ENCODE measurements around the gene NUDT3.

NUDT3 gene

DNA sequence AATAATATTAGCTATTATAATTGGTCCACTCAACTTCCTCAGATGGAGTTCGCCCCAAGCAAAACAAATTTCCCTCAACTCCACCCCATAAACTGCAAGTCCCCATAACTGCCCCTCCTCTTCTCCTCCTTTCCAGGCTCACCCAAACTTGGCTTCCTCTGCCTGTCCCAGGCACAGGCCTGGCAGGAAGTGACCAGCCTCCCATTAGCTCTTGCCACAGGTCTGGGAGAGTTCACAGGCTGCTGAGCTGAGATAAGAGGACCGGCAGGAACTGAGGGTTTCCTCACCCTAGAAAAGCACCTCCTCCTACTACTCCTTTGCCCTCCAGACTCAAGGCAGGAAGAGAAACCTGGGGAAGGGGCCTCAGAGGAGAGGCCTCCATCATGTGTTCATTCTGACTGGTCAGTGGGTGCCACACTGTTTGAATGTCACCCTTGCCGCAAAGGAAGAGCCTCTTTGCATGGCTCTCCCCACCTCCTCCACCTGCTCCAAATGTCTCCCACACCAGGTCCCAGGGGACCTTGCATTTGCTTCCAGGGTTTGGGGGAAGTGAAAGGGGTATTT lies 119.1 kb downstream of the NUDT3 start:
- no peak for TF ChIP-seq TCF12 (IDR thresholded peaks at IDR 0.05; ENCODE audit: low read depth)
- no peak for TF ChIP-seq EGR1 (IDR thresholded peaks at IDR 0.05)
- TF ChIP-seq ZBTB7A (IDR thresholded peaks at IDR 0.05; ENCODE audit: low read depth): no peak
- TF ChIP-seq, protein P1, sequence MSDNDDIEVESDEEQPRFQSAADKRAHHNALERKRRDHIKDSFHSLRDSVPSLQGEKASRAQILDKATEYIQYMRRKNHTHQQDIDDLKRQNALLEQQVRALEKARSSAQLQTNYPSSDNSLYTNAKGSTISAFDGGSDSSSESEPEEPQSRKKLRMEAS (IDR thresholded peaks at IDR 0.05): no peak
- TF ChIP-seq TEAD4 (IDR thresholded peaks at IDR 0.05): no peak
- TF ChIP-seq EP300 (IDR thresholded peaks at IDR 0.05; ENCODE audit: borderline replicate concordance): no peak
- TF ChIP-seq CEBPB (IDR thresholded peaks at IDR 0.05): no peak
- no peak for TF ChIP-seq YY1 (IDR thresholded peaks at IDR 0.05; ENCODE audit: low read depth)
- no peak for TF ChIP-seq CREB1 (IDR thresholded peaks at IDR 0.05; ENCODE audit: low read depth)
- TF ChIP-seq NFIC (IDR thresholded peaks at IDR 0.05): no peak
- TF ChIP-seq RAD21 (IDR thresholded peaks at IDR 0.05; ENCODE audit: low read depth): no peak
- no peak for TF ChIP-seq TAF1 (IDR thresholded peaks at IDR 0.05; ENCODE audit: low read depth)
- no peak for TF ChIP-seq FOXM1 (IDR thresholded peaks at IDR 0.05; ENCODE audit: borderline replicate concordance, low read depth)
- TF ChIP-seq, protein P2, sequence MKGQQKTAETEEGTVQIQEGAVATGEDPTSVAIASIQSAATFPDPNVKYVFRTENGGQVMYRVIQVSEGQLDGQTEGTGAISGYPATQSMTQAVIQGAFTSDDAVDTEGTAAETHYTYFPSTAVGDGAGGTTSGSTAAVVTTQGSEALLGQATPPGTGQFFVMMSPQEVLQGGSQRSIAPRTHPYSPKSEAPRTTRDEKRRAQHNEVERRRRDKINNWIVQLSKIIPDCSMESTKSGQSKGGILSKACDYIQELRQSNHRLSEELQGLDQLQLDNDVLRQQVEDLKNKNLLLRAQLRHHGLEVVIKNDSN (IDR thresholded peaks at IDR 0.05): no peak

DNA sequence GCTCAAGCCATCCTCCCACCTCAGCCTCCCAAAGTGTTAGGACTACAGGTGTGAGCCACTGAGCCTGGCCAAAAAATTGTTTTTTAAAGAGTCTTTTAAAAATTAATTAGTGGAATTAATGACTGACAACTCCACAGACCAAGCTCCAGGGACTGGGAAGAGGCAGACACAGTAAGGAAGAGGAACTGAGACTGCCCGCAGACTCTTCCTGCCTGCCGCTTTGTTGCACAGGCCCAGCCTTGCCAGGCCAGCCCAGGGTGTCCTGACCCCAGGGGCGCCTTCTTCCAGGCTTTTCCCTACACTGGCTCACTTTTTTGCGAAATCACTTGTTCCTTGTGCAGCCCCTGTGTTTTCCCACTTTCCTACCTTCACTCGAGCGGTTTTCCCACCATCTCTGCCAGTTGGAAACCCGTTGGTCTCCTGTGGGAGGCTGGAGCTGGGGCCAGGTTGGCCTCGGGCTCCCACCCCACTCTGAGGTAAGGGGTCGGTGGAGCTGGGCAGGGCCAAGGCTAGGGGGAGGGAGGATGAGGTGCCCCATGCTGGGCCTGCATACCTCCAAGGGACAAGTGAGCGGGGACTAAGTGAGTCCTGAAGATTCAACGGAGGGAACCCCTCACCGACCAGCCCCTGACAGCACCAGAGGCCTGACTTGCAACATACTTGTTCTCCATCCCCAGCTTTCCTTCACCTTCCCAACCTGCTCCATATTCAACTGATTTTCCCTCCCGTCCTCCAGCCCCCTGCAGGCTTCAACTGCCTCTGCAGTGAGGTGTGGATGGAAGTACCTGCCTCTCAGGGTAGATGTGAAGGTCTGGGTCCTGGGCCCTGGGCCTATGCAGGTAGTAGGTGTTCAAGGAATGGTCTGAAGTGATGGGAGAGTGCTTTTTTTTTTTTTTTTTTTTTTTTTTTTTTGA lies 120.2 kb downstream of the NUDT3 start:
- TF ChIP-seq NFIC (IDR thresholded peaks at IDR 0.05) (no peak), TCF12 (IDR thresholded peaks at IDR 0.05; ENCODE audit: low read depth) (no peak), TAF1 (IDR thresholded peaks at IDR 0.05; ENCODE audit: low read depth) (no peak), YY1 (IDR thresholded peaks at IDR 0.05; ENCODE audit: low read depth) (no peak), ZBTB7A (IDR thresholded peaks at IDR 0.05; ENCODE audit: low read depth) (no peak), CEBPB (IDR thresholded peaks at IDR 0.05) (no peak), FOXM1 (IDR thresholded peaks at IDR 0.05; ENCODE audit: borderline replicate concordance, low read depth) (no peak)
- TF ChIP-seq, protein P1 (IDR thresholded peaks at IDR 0.05): no peak

DNA sequence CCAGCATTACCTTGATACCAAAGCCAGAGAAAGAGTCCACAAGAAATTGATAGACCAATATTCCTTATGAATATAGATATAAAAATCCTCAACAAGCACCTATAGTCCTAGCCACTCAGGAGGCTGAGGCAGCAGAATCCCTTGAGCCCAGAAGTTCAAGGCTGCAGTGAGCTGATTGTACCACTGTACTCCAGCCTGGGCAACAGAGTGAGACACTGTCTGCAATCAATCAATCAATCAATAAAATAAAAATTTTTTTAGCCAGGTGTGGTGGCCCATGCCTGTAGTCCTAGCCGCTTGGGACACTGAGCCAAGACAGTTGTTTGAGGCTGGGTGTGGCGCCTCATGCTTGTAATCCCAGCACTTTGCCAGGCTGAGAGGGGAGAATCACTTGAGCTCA lies 124.7 kb downstream of the NUDT3 start:
- TF ChIP-seq EGR1 (IDR thresholded peaks at IDR 0.05) (no peak), TAF1 (IDR thresholded peaks at IDR 0.05; ENCODE audit: low read depth) (no peak), CREB1 (IDR thresholded peaks at IDR 0.05; ENCODE audit: low read depth) (no peak), NFIC (IDR thresholded peaks at IDR 0.05) (no peak), EP300 (IDR thresholded peaks at IDR 0.05; ENCODE audit: borderline replicate concordance) (no peak), CEBPB (IDR thresholded peaks at IDR 0.05) (no peak)
- TF ChIP-seq, protein P2 (IDR thresholded peaks at IDR 0.05): no peak

DNA sequence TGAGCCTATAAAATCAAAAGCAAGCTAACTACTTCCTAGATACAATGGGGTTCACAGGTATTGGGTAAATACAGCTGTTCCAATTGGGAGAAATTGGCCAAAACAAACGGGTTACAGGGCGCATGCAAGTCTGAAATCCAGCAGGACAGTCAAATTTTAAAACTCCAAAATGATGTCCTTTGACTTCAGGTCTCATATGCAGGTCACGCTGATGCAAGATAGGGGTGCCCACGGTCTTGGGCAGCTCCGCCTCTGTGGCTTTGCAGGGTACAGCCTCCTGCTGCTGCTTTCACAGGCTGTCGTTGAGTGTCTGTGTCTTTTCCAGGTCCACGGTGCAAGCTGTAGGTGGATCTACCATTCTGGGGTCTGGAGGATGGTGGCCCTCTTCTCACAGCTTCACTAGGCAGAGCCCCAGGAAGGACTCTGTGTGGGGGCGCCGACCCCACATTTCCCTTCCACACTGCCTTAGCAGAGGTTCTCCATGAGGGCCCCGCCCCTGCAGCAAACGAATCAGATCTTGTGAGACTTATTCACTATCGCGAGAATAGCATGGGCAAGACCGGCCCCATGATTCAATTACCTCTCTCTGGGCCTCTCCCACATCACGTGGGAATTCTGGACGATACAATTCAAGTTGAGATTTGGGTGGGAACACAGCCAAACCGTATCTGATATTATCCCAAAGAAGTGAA lies 131.7 kb downstream of the NUDT3 start:
- TF ChIP-seq FOXM1 (IDR thresholded peaks at IDR 0.05; ENCODE audit: borderline replicate concordance, low read depth) (no peak), TEAD4 (IDR thresholded peaks at IDR 0.05) (no peak), NFIC (IDR thresholded peaks at IDR 0.05) (no peak), YY1 (IDR thresholded peaks at IDR 0.05; ENCODE audit: low read depth) (no peak), ZBTB7A (IDR thresholded peaks at IDR 0.05; ENCODE audit: low read depth) (no peak), CEBPB (IDR thresholded peaks at IDR 0.05) (no peak), EGR1 (IDR thresholded peaks at IDR 0.05) (no peak), TCF12 (IDR thresholded peaks at IDR 0.05; ENCODE audit: low read depth) (no peak), TAF1 (IDR thresholded peaks at IDR 0.05; ENCODE audit: low read depth) (no peak), EP300 (IDR thresholded peaks at IDR 0.05; ENCODE audit: borderline replicate concordance) (no peak), CREB1 (IDR thresholded peaks at IDR 0.05; ENCODE audit: low read depth) (no peak), RAD21 (IDR thresholded peaks at IDR 0.05; ENCODE audit: low read depth) (no peak)
- TF ChIP-seq, protein P2 (IDR thresholded peaks at IDR 0.05): no peak
- TF ChIP-seq, protein P1 (IDR thresholded peaks at IDR 0.05): no peak
- TF ChIP-seq, protein P3, sequence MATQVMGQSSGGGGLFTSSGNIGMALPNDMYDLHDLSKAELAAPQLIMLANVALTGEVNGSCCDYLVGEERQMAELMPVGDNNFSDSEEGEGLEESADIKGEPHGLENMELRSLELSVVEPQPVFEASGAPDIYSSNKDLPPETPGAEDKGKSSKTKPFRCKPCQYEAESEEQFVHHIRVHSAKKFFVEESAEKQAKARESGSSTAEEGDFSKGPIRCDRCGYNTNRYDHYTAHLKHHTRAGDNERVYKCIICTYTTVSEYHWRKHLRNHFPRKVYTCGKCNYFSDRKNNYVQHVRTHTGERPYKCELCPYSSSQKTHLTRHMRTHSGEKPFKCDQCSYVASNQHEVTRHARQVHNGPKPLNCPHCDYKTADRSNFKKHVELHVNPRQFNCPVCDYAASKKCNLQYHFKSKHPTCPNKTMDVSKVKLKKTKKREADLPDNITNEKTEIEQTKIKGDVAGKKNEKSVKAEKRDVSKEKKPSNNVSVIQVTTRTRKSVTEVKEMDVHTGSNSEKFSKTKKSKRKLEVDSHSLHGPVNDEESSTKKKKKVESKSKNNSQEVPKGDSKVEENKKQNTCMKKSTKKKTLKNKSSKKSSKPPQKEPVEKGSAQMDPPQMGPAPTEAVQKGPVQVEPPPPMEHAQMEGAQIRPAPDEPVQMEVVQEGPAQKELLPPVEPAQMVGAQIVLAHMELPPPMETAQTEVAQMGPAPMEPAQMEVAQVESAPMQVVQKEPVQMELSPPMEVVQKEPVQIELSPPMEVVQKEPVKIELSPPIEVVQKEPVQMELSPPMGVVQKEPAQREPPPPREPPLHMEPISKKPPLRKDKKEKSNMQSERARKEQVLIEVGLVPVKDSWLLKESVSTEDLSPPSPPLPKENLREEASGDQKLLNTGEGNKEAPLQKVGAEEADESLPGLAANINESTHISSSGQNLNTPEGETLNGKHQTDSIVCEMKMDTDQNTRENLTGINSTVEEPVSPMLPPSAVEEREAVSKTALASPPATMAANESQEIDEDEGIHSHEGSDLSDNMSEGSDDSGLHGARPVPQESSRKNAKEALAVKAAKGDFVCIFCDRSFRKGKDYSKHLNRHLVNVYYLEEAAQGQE (IDR thresholded peaks at IDR 0.05; ENCODE audit: low read depth): no peak

DNA sequence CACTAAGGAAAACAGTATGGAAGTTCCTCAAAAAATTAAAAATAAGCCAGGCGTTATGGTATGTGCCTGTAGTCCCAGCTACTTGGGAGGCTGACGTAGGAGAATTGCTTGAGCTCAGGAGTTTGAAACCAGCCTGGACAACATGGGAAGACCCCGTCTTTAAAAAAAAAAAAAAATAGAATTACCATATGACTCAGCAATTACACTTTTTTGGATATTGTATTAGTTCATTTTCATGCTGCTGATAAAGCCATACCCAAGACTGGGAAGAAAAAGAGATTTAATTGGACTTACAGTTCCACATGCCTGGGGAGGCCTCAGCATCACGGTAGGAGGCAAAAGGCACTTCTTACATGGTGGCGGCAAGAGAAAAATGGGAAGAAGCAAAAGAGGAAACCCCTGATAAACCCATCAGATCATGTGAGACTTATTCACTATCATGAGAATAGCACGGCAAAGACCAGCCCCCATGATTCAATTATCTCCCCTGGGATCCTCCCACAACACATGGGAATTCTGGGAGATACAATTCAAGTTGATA lies 132.9 kb downstream of the NUDT3 start:
- TF ChIP-seq EGR1 (IDR thresholded peaks at IDR 0.05): no peak
- no peak for TF ChIP-seq YY1 (IDR thresholded peaks at IDR 0.05; ENCODE audit: low read depth)
- TF ChIP-seq TAF1 (IDR thresholded peaks at IDR 0.05; ENCODE audit: low read depth): no peak
- no peak for TF ChIP-seq NFIC (IDR thresholded peaks at IDR 0.05)
- no peak for TF ChIP-seq ZBTB7A (IDR thresholded peaks at IDR 0.05; ENCODE audit: low read depth)
- TF ChIP-seq, protein P3 (IDR thresholded peaks at IDR 0.05; ENCODE audit: low read depth): no peak
- TF ChIP-seq RAD21 (IDR thresholded peaks at IDR 0.05; ENCODE audit: low read depth): no peak
- TF ChIP-seq EP300 (IDR thresholded peaks at IDR 0.05; ENCODE audit: borderline replicate concordance): no peak
